GM20431 (cell line): ENCODE measurements around the gene PROM2.
"Not testable (repeated sequence)": the region's sequence is repeated elsewhere in the genome, so short reads cannot be mapped to it uniquely, and the experiment has no call there.

Experiments used
- in situ Hi-C: fragments of 300-500 bp; cut with MseI, MboI; formaldehyde crosslinking; loops from one replicate; pipeline ENCODE4 v1.15.0; 2020; ENCODE audit warnings: low sequenced_read_pairs; ENCODE audit not compliant: unreplicated experiment

Gene PROM2, protein sequence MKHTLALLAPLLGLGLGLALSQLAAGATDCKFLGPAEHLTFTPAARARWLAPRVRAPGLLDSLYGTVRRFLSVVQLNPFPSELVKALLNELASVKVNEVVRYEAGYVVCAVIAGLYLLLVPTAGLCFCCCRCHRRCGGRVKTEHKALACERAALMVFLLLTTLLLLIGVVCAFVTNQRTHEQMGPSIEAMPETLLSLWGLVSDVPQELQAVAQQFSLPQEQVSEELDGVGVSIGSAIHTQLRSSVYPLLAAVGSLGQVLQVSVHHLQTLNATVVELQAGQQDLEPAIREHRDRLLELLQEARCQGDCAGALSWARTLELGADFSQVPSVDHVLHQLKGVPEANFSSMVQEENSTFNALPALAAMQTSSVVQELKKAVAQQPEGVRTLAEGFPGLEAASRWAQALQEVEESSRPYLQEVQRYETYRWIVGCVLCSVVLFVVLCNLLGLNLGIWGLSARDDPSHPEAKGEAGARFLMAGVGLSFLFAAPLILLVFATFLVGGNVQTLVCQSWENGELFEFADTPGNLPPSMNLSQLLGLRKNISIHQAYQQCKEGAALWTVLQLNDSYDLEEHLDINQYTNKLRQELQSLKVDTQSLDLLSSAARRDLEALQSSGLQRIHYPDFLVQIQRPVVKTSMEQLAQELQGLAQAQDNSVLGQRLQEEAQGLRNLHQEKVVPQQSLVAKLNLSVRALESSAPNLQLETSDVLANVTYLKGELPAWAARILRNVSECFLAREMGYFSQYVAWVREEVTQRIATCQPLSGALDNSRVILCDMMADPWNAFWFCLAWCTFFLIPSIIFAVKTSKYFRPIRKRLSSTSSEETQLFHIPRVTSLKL

DNA sequence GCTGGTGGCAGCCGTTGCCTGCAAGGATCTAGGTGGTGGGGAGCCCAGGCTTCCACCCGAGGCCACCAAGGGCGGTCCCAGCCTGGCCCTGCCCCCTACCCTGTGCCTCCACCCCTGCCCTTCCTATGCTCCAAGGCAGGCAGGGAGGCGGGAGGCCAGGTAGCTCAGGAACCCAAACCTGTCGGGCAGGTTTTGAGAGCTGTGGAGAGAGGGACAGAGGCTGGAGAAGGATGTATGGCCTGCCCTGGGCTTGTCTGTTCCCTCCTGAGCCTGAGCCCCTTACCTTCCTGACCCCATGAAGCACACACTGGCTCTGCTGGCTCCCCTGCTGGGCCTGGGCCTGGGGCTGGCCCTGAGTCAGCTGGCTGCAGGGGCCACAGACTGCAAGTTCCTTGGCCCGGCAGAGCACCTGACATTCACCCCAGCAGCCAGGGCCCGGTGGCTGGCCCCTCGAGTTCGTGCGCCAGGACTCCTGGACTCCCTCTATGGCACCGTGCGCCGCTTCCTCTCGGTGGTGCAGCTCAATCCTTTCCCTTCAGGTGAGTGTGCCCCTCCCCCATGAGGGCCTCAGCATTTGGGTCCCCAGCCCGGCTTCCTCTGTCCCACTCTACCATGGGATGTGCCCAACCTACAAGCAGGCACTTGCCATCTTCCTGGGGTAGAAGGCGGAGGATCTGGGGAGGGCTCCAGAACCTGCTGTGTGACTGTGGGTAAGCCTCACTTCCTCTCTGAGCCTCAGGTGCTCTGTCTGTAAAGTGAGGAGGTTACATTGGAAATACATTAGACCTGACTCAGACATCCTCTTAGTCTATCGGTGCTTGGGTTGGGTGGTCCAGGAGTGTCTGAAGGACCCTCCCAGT is at the start of gene PROM2:
PROM2 (plus strand) TSS at position 159 of the 860 bp plus-strand sequence; CDS start at position 296, 137 bp downstream.
- in situ Hi-C loops: no loop called here

DNA sequence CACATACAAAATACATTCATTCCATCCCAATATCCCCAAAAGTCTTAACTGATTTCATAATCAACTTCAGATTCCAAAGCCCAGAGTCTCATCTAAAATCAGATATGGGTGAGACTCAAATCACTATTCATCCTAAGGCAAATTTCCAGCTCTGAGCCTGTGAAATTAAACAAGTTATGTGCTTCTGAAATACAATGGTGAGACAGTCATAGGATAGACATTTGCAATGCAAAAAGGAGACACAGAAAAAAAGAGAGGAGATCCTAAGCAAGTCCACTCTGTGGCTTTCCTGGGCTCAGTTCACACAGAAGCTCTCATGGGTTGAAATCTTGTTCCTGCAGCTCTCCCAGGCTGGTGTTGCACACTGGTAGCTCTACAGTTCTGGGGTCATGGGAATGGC is 48.6 kb upstream of the PROM2 start:
- in situ Hi-C loops: no loop called here

DNA sequence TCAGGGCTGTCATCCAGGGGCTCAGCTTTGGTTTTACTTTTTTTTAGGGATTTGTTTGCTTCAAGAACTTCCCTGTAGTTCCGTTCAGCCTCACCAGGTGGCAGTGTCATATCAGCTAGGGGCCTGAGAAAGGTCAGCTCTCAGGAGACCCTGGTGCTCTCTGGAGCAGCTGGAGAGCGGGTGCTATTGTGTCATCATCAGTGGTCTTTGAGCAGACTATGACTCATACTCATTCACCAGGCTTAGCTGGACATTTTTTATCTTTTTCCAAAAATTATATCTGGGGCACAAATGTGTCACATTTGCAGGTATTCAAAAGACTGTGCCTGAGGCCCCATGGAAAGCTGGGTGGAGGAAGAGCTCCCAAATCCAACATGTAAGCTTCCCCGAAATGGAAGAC is 42.5 kb upstream of the PROM2 start:
- in situ Hi-C loops: no loop called here

DNA sequence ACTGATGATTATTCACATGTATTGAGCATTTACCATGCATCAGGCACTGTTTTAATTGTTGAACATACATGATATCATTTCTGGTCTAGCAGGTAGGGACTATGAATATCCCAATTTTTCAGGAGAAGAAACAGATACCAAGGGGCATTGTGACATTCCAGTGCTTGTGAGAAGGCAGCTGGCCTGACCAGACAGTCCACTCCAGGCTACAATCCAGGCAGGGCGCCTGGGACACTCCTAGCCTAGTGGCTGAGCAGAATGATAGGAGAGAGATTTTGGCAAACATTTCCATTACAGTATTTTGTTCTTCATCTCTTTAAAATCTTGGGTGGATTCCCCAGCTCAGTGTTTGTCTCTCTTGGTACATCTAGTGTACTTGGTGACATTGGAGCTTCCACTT is 42.0 kb upstream of the PROM2 start:
- in situ Hi-C loops: no loop called here

DNA sequence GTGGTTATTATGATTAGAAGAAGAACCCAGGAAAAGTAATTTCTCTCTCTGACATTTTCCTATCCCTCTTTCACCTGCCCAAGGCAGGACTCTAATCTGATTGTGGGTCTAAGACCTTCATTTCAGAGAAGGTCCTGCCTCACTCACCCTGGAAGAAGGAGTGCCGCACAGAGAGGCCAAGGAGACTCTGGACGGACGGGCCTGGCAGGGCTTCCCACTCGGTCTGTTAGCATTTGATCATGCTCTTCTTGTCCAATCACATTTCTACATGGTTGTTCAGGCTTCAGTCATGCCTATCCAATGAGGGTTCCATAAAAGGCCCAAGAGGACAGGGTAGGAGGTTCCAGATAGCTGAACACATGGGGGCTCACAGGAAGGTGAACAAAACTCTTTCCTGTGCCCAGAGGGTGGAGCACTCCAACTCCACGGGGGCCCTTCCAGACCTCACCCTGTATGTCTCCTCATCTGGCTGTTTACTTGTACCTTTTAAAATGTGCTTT is 39.9 kb upstream of the PROM2 start:
- in situ Hi-C loops: no loop called here

DNA sequence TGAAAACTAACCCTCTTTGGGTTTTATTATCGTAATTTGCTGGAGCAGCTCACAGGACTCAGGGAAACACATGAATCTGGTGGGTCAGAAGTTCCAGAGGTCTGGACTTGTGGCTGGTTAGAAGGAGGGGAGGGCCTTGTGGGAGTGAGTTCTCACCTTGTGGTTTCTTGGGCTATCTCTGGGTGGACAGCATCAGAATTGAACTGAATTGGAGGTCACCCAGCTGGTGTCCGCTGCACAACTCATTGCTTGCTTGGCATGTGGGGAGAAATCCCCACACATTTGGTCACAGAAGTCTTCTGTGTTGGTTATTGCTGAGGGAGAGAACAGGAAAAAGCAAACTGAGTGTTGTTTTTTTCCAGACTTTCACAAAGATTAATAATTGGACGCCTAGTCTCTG is 39.4 kb upstream of the PROM2 start:
- in situ Hi-C loops: no loop called here

DNA sequence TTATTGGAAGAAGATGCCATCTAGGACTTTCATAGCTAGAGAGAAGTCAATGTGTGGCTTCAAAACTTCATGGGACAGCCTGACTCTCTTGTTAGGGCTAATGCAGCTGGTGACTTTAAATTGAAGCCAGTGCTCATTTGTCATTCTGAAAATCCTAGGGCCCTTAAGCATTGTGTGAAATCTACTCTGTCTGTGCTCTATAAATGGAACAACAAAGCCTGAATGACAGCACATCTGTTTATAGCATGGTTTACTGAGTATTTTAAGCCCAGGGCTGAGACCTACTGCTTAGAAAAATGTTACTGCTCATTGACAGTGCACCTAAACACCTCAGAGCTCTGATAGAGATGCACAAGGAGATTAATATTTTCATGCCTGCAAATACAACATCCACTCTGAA is 36.1 kb upstream of the PROM2 start:
- in situ Hi-C loops: no loop called here

DNA sequence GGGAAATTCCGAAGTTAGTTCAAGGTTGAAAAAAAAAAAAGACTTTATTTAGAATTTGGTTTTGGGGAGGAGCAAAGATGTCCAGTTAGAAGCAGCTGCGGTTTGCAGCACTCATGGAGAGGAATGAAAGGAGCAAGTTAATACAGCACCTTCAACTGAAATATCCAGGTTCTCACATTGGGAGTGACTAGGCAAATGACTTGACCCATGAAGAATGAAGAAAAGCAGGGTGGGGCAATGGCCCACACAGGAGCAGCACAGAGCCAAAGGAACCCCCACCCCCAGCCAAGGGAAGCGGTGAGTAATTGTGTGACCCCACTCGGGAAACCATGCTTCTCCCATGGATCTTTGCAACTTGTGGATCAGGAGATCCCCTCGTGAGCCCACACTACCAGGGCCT is 34.2 kb upstream of the PROM2 start:
- in situ Hi-C loops: no loop called here

DNA sequence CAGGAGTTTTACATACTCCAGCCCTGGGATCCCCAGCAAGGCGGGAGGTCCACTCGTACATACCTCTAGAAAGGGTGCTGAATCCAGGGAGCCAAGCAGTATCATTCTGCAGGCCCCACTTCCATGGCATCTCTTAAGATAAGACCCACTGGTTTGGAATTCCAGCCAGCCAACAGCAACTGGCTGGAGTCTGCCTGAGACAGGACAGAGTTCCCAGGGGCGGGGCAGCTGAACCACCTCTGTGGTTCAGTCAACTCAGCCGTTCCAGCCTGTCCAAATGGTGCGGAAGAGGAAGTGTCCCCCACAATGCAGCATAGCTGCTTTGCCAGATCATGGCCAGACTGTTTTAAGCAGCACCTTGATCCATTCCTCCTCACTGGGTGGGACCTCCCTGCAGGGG is 33.7 kb upstream of the PROM2 start:
- in situ Hi-C loops: no loop called here

DNA sequence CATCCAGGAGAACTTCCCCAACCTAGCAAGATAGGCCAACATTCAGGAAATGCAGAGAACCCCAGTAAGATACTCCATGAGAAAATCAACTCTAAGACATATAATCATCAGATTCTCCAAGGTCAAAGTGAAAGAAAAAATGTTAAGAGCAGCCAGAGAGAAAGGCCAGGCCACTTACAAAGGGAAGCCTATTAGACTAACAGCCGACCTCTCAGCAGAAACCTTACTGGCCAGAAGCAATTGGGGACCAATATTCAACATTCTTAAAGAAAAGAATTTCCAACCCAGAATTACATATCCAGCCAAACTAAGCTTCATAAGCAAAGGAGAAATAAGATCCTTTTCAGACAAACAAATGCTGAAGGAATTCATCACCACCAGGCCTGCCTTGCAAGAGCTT is 32.2 kb upstream of the PROM2 start:
- in situ Hi-C loops: not testable (repeated sequence)

DNA sequence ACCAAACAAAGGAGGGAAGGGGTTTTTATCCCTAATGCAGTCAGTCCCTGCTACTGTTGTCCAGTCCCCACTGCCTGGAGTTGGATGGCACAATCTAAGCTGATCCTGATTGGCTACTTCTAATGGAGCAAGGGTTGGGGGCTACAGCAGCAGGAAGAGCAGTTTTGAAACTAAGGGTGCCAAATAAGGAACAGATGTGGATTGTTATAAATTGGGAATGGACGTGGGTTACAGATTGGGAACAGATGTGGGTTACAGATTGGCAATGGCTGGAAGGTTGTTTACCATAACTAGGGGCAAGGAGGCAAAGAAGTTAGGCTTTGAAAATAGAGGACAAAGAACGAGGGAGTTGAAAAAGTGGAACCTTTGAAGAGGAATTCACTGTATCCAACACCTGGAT is 16.0 kb upstream of the PROM2 start:
- in situ Hi-C loops: no loop called here

DNA sequence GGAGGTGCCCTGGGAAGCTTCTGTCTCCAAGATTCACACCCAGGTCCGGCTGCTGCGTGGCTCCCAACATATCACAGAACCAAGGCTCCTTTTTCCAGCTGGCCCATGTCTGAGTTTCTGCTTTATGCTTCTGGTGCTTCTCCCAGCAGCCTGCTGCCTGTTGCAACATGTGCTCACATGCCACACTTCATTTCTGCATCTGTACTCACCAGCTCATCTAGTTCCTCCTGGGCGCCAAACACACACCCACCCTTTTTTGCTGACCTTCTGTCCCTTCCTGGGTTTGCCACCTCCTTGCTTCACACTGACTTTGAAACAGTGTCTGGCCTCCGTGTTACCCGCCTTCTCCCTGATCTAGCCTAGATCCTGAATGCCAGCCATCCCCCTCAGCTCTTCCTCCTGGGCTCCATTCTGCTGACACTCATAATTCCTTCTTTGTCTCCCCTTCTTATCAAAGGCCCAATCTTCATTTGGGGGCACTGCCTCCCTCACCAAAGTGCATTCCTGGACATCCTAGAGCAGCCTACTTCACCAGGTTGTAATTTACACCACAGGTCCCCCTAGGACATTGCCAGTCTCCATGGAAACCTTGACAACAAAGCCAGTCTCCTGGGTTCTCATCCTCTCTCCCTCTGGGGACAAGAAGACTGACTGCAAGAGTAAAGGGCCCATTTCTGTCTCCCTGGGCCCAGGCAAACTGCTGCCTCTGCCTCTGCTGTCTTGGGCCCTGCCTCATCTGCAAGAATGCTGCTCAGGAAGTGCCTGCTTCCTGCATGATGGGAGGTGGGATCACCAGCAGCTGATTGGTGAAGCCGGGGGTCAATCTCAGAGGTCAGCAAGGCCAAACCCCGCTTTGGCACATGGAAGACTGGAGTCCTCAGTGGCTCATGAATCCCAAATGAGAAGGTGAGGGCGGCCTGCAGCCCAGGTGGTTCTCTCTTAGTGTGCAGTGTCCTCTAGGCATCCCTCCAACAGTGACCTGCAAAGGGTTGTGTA is 13.9 kb upstream of the PROM2 start:
- in situ Hi-C loops: no loop called here

DNA sequence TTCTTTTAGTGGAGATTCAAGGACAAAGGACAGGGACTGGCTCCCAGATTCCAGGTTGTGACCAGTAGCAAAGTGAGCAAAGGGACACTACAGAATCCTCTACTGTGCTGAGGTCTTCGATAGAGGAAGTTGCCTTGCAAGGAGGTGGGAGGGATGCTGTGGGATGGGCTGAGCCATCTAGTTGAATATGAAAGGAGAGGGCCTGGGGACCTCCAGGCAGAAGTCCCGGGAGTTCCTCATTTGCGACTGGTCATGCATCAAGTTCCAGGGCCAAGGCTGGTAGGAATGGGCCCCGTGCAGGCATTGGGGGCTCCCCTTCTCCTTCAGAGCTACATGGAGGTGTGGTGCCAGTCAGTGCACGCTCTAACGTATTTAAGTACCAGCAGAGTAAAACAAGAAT is 12.6 kb upstream of the PROM2 start:
- in situ Hi-C loops: no loop called here

DNA sequence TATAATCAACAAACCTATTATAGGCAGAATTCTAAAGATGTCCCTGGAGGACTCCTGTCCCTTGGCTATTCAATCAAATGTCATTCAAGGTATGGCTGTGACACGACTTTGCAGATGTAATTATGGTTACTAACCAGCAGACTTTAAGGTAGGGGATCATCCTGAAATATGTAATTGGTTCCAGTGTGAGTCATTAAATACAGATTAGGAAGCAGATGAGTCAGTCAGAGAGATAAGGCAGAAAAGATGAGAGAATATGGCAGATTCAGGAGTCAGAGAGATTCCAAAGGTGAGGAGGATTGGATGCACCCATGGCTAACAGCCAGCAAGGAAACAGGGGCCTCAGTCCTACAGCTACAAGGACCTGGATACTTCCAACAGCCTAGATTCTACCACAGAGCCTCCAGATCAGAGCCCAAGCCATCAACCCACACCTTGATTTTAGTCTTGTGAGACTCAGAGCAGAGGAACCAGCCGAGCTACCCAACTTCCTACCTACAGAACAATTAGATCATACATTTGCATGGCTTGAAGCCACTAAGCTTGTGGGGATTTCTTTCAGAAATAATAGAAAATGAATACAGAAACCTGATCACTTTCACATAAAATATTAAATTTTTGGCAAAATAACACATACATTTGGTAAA is 11.2 kb upstream of the PROM2 start:
- in situ Hi-C loops: no loop called here

DNA sequence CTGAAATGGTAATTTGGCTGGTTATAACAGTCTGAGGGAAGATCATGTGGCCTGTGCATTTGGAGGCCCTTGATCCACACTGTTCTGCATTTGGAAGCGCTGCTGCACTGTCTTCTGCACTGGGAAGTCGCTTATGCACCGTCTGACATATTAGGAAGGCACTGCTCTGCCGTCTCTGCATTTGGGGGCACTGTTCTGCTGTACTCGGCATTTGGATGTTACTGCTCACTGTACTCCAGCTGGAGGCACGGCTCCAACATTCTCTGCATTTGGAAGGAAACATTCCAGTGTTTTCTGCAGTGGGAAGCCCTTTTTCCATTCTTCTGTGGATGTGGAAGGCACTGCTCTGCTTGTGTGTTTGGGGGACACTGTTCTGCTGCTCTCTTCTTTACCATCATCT is 9.6 kb upstream of the PROM2 start:
- in situ Hi-C loops: no loop called here

DNA sequence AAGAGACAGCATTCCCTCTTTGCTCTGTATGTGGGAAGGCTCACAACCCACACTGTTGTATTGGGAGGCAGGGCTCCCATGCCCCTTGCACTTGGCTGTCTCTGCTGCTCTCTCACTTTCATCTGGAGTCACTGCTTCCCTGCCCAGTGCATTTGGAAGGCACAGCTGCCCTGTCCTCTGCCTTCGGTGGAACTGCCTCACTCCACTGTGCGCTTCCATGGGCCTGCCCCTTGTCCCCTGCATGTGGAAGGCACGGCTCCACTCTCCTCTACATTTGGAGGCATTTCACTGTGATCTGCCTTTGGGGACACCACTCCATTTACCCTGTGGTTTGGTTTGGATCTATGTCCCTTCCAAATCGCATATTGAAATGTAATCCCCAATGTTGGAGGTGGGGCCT is 9.1 kb upstream of the PROM2 start:
- in situ Hi-C loops: no loop called here

DNA sequence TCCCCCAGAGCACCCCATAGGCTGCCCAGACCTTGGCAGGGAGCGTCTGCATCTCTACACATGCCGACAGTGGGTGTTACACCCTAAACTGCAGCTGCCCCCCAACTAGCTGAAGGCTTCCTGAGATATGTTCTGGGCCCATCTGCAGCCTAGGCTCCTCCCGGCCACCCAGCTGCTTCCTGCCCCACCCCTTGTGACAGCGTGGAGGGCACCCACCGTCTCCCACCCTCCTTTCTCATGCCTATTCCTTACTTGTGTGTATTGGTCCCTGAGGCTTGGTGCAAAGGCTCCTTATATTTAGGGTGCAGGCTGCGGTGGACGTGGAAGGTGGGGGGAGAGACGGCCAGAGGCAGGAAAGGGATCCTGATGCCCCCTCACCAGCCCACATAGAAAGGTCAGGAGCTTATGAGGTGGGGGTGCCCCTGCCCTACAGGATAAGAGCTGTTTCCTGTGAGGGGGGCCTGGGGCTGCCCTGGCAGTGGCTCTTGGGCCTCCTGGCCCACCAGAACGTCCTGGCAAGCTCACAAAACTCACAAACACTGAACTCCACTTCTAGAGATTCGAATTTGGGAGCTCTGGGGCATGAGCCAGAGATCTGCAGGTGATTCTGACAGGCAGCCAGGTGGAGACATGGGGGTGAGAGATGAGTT is 7.3 kb upstream of the PROM2 start:
- in situ Hi-C loops: no loop called here
